Femur (tissue), 1 donor: ENCODE data around the gene KCTD8.

Source experiments
- DNase-seq: peaks from one replicate; pipeline ENCODE4 v3.0.0-alpha.2; 2017

KCTD8 gene

DNA sequence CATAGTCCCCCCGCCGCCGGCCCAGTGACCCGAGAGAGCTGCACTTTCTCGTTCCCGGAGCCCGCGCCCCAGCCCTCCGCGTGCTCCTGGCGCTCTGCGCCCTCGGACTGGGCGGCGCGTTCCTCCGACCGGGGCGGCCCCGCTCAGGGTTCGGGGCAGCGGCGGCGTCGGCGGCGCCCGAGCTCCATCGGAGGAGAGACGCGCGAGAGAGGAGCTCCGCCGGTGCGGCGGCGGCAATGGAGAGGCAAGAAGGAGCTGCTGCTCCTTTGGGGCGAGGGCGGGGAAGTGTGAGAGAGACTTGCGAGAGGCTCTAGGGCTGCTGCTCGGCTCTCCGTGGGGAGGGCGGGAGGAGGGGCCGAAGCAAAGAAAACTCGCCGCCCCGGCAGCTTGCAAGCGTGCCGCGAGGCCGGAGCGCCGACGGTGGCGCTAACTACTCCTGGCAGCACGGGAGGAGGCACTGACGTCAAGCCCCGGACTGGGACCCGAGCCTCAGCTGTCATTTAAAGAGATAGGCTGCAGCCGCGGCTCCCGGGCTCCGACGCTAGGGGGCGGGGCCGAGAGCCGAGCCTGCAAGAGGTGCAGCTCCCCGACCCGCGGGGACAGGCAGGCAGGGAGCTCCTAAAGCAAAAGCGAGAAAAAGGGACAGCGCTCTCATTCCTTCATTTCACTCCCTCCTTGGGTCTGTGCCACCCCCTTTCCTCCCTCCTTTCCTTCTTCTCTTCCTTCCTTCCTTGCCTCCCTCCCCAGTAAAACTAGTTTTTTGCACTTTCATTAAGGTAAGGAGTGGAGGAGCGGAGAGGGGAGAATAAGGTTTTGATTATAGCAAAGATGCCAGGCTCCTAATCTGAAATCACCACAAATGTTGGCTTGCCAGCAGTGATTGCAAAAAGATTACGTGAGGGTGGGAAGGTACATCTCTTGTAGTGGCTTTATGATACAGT is at the start of gene KCTD8:
TSS of gene KCTD8 (minus strand) at position 289 of the 941 bp plus-strand sequence.
- peak; percentile 92 for DNase-seq

DNA sequence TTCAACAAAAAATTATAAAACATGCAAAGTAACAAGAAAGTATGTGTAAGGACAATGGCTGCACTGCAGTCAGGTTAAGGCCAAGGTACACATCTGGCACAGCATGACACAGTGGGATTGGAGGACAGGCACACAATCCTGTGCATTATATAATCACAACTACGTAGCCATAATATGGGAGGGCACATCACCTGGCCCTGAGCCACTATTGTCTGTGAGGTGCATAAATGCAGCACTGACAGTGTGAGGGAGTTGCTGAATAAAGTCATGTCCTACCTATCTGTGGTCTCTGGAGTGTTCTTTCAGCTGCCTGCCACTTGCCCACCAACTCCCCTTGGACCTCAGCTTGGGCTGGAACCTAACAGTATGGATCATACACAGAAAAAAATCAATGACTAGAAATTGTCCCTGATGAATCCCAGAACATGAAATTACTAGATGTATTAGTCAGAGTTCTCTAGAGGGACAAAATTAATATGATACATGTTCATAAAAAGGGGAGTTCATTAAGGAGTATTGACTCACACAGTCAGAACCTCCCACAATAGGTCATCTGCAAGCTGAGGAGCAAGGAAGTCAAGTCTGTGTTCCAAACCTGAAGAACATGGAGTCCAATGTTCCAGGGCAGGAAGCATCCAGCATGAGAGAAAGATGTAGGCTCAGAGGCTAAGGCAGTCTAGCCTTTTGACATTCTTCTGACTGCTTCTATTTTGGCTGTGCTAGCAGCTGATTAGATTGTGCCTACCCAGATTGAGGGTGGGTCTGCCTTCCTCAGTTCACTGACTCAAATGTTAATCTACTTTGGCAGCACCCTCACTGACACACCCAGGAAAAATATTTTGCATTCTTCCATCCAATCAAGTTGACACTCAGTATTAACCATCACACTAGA is 46.4 kb upstream of the KCTD8 start:
- no peak for DNase-seq

DNA sequence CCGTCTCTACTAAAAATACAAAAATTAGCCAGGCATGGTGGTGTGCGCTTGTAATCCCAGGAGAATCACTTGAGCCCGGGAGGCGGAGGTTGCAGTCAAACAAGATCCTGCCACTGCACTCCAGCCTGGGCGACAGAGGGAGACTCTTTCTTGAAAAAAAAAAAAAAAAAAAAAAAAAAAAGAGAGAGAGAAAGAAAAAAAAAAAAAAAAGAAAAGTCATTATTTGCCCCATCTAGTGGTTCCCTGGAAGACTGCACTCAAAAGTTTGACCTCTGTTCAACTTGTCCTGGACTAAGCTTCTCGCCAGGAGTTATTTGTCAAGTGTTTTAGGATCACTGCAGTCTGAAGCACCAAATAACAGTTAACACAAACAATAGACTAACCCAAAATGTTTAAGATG is 45.3 kb upstream of the KCTD8 start:
- no peak for DNase-seq

DNA sequence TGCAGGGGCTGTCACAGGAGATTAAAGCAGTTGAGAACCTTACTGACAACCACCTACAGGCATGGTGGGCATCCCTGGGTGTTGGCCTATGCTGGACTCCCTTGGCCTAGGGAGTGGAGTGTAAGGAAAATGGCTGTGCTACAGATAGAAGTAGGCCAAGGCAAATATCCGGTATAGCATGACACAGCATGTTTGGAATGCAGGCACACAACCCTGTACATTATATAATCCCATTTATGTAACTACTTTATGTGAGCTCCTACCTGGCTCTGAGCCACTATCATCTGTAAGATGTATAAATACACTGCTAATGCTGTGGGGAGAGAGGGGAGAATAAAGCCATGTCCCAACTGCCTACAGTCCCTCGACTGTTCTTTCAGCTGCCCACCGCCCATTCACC is 38.7 kb upstream of the KCTD8 start:
- DNase-seq = no peak

DNA sequence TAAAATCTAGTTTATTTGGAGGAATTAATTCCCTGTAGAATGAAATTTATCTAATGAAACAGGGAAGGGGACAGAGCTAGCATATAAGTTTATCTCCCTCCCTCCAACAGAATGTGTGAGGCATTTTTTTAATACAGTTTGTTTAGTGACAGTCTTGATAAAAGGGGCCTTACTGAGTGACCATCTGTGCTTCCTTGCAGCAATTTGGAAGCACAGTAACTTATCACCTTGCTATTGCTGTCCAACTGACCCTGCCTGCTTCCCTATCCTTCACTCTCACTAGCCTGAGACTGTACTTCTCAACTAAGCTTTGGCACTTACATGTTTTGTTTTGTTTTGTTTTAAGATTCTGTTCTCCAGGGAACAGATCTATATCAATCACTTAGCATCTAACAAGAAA is 31.1 kb upstream of the KCTD8 start:
- DNase-seq = no peak

DNA sequence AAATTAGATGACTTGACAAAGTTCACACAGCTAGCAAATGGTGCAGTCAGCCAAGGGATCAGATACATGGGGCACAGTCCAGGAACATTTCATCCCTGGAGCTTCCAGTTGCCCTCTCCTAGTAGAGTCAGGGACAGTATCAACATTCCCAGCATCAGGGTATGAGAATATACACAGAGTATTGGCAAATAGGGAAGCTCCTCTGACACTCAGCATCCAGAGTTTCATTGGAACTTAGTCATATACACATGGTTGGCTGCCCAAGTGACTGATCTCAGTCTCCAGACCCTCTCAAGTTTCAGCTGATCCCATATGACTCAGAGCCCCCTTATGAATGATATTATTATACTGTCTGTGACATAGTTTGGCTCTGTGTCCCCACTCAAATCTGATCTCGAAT is 13.7 kb upstream of the KCTD8 start:
- DNase-seq = no peak

DNA sequence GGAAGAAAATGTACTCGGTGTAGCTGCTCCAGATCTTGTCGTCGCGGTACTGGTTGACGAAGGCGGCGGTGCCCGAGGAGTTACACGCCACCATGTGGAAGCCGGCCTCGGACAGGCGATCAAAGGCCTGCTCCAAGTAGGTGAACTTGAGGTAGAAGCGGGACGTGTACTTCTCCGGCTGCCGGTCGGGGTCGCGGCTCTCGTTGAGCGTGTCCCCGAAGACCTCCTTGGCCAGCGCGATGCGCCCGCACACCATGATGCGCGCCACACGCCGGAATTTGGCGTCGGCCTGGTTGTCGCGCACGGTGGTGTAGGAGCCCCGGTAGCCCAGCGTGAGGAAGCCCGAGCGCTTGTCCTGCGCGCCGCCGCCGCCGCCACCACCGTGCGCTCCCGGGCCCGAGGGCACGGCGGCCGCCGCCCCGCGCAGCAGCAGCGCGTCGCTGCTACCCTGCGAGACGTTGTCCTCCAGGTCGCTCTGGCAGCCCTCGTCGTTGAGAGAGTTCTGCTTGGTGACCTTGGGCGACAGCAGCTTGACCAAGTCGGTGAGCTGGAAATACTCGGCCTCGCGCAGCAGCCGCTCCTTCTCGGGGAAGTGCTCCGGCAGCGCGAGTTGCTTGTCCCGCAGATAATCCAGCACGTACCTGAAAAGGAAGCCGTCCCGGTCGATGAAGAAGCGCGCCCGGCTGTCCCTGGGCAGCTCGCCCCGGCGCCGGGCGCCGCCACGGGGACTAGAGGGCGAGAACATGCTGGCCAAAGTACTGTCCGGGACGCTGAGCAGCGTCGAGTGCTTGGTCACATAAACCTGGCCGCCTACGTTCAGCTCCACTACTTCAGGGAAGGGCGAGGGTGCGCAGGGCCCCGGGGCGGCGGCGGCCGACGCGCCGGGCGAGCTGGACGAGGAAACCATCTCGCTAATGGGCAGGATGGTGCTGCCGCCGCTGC is 775 bp downstream of the KCTD8 start:
- DNase-seq = peak; percentile 25

DNA sequence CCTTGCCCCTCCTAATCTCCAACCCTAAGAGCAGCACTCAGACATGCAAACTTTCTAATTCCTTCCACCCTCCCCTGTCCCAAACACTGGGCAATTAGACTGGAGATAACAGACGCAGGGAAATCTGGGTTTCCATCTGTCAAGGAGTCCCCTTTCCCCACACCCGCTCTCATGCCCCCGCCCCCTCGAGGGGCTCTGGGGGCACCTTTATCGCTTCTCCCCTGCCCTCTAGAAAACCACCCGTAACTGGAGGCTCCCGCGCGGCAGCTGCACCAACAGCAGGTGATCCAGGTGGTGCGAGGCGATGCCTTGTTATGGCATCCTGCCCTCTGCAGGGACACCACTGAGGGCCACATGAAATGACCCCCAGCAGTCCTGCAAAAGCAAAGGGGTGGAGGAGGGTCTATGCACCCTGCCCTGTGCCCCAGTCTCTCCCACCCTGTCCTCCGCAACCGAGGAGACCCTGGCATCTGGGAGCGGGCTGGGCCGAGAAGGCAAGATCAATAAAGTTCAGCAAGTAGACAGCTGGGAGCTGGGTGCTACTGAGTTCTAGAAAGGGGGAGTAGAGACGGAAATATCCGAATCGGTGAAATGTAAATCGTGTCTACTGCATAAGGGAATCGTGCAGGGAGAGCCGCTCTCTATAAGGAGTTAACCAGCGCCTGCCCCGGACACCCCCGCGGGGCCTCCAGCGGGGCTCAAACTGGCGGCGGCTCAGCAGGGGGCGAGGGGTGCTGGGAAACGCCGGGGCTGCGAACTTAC is 1.6 kb downstream of the KCTD8 start:
- peak; percentile 23 for DNase-seq

DNA sequence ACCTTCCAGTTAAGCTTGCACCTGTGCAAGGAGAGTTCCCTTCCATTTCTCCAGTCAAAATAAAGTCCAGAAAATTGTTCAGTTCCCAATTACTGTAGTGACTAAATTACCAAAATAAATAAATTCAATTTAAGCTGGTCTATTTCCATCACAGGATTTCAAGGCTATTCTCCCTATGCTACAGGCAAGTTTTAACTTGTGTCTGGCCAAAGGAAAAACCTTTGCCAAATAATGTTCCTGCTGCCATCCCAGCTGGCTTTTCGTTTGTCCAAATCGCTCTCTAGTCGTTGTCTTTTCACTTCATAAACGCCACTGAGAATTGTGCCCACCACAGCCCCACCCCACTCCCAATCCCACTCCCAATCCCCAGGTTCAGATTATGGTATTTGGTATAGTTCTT is 2.4 kb downstream of the KCTD8 start:
- DNase-seq = no peak

DNA sequence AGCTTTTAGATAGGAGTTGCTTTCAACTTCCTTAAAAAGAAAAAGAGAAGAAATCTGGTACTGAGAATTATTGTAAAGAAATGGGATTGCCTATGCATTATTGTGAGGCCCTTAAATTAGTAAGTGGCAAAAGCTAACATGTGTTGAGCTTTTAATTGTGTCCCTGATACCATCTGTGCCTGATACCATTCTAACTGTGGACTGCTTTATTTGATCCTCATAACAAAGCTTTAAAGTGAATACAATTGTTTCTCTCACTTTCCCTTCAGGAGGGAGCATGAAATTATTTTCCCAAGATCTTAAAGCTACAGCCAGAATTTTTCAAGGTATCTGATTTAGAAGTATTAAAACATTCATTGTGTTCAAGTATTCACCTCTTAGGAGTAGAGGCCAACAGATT is 9.9 kb downstream of the KCTD8 start:
- DNase-seq = no peak

DNA sequence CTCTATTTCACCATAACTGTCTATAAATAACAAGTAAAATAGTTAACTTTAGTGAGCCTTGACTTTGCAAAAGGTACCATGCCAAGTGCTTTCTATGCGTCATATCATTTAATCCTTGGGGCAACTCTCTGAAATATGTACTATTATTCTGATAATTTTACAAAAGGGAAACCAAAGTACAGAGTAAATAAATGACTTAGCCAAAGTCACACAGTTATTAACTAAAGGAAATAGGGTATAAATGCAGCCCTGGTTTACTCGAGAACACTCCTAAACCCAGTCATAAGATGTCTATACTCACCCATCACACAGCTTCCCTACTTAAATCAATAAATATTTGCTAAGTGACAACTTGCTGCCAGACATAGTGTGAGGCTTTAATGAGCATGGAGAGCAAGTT is 14.4 kb downstream of the KCTD8 start:
- DNase-seq = no peak

DNA sequence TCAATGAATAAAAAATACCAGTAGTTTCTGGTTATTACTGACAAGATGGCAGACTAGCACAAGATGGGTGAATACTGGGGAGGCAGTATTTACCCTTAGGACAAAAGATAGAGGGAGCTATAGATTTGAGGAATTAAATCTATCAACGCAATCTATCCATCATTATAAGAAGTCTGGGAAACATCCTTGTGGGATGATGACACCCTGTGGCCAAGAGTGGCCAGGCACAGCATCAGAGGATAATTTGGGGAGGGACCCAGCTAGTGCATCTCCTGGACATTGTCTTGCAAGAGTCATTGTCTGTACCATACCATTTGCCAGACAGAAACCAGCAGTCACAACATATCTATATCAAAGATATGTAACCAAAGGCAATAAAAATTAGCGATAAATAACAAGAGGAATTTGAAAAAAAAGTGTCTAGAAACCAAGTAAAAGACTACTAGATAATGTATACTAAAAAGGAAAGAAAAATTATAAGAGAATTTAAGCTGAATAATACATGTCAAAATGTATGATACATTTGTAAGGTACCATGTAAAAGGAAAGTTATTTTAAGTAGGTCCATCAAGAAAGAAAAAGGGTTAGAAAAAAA is 22.9 kb downstream of the KCTD8 start:
- DNase-seq = no peak

DNA sequence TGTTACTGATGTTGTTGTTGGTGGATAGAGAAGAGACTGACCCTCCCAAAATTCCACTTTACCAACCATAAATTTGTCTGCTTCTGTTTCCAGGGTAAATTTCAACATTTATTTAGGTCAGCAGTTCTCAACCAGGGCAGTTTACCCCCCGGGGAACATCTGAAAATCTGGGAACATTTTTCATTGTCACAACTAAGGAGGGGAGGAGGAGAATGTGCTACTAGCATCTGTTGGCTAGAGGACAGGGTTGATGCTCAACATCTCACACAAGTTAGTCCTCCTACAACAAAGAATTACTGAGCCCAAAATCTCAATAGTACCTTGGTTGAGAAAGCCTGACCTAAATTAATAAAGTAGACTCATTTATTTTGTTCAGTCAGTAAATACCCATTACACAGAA is 25.7 kb downstream of the KCTD8 start:
- DNase-seq = no peak

DNA sequence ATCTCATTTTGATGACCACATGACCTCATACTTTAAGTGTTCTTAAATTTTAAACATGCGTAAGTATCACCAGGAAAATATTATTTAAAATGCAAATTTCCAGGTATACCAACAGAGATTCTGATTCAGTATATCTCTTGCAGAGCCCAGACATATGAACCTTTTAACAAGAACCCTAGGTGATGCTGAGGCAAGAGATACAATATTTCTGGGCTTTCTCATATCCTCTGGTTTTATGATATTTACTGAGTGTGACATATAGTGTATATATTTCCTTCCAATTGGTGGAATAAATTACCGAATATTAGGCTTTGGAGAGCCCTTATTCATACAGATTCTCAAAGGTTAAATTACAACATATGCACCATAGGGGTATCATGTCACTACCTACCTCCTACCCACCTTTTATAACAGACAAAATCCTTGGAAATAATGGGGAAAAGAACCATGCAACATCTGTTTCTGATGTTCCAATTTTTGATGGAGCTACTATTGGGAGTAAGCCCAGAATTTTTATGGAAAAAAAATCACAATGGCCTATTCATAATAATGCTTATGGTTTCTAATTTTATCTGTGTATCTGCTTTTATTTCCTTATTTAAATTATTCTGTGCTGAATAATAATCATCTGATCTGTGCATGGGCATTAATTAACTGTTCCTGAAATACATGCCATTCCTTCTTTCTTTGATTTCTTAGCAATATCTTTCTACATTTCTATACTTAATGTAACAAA is 27.1 kb downstream of the KCTD8 start:
- no peak for DNase-seq

DNA sequence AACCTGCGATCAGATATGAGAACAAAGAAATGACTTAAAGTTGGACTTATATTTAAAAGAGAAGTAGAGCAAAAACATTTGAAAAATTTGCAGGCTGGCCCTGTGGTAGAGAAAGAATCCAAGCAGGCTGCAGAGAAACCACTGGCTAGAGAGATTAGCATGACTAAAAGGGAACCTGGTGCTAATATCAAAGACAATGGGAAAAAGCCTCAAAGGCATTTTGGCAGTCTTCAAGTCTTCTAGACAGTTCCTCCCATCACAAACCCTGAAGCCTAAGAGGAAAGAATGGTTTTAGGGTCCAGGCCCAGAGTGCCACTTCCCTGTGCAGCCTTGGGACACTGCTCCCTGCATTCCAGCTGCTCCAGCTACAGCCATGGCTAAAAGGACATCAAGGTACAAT is 33.4 kb downstream of the KCTD8 start:
- DNase-seq = no peak

DNA sequence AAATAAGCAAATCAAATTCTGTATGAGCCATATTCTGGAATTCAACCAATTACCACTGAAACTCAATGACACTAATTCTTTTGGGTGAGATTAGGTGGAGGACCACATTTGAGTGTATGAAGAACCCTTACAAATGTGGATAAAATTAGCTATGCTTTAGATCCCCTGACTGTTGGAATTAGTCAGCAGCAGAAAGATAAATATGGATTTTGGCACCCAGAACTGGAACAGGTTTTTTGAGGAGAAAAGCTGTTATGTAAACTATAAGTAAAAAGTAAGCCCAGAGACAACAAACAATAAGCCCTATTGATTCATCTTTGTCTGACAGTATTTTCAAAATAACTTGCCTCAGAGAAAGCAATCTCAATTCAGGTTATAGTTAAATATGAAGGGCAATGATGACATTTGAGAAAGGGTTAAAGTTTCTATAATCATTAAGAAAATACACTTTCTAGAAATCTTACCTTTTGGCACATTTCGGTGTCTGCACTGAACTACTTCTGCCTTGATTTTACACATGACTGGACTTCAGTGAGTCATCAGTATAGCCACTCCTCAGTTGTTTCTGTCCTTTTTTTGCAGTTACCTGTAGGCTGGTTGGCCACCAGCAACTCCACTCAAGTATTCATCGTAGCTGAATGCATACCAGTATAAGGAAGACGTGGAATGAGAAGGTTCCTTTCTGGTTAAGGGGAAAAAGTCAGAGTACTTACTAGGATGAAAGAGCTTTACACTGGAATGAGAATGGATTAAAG is 80.0 kb downstream of the KCTD8 start:
- no peak for DNase-seq

DNA sequence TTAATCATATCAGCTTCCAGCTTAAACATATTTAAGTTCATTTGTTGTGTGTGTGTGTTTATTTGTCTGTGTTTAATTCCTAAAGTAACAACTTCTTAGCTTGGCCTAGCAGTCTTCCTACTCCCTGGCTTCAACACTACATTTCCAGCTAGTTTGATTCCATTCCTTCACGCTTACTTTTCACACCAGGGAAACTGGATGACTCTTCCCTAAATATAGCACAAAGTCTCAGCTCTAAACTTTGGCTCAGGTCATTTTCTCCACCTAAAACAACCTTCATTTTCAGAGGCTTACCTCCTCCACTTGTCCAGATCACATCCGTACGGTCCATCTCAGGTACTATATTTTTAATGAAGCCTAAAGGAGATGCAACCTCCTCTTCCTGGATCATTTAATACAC is 94.4 kb downstream of the KCTD8 start:
- DNase-seq = no peak

DNA sequence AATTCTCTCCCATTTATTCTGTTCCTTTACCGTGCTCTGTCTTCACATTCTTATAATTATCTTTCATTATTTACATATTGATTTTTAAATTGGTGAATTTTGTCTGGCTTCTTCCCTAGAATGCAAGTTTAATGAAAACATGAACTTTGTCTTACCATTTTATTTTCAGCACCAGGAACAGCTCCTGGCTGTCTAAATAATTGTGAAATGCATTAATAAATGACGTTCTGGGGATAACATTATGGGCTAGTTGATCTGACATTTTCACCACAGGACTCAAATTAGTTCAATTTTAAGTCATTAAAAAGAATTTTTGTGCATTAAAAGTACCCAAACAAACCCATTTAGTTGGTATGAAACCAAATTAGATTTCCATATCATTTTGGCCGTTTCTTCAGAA is 97.5 kb downstream of the KCTD8 start:
- no peak for DNase-seq

DNA sequence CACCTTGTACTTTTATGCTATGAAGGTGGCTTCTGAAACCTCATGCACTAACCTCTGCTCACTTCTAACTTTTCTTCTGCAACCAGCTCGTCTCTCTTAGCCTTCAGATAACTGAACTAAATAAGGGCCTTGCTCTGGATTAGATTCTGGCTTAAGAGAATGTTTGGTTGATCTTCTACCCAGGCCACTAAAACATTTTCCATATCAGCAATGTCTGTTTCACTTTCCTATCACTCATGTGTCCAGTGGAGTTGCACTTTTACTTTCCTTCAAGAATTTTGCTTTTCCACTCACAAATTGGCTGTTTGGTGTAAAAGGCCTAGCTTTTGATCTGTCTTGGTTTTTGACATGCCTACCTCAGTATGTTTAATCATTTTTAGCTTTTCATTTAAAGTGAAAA is 105.8 kb downstream of the KCTD8 start:
- no peak for DNase-seq

DNA sequence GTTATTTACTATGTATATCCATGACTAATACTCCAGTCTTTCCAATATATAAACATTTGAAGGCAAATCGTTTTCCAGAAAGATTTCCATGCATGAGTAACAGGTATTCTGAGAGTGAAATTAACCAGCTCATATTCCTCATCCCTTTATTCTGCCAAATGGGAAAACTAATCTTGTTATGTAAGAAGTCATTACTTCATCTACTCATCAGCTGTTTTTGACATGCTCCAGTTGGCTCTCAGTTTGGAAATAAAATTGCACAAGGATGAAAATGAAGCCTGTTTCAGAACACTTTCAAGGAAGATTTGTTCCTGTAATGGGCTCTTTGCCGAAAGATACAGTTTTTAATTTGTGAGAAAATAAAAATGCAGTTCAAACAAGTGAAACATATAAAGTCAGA is 121.9 kb downstream of the KCTD8 start:
- DNase-seq = no peak
